ENCODE measurements around the gene CES3. TPM values are rescaled to one million over a fixed set of nuclear protein-coding genes. Genes with fewer than 3 reads are reported as not detected.

Gene CES3
- total RNA-seq (2022) (0.64 and 2.5 TPM in 2 replicates), Bru-seq, nascent RNA (percentile 24 among the genes with signal in this experiment), BruChase-seq, experiment 1, labeled RNA remaining after a 6-hour chase (percentile 27 among the genes with signal in this experiment), BruChase-seq, experiment 2, labeled RNA remaining after a 2-hour chase (percentile 30 among the genes with signal in this experiment)
- long read RNA-seq = 0 reads

- no peaks in the 10 kb centered on the region for H3K36me3 Mint-ChIP-seq (ENCODE audit: insufficient read depth, unreplicated experiment)
- H3K4me3 Mint-ChIP-seq (ENCODE audit: low read depth, unreplicated experiment) = no peak within 1 kb of the TSS
- TF ChIP-seq CTCF (IDR thresholded peaks at IDR 0.05; ENCODE audit: unreplicated experiment) = peak; percentile 86
- peak; percentile 80 for DNase-seq
- BruUV-seq (replicated peaks) = no TSS peak
- H3K27ac Mint-ChIP-seq (ENCODE audit: unreplicated experiment) = no peak within 1 kb of the TSS
- no peaks in the 10 kb centered on the region for H3K9me3 Mint-ChIP-seq (ENCODE audit: low read depth, unreplicated experiment)
- peaks cover 56% of the 10 kb centered on the region for H3K27me3 Mint-ChIP-seq (ENCODE audit: unreplicated experiment)
- intact Hi-C loops (cut with micrococcal nuclease; ENCODE audit: unreplicated experiment) = no loop called here
- H3K4me1 Mint-ChIP-seq (ENCODE audit: low read depth, unreplicated experiment) = peaks cover 11% of the 10 kb centered on the region
- CTCF ChIA-PET = interaction anchor here (0.6 to 1.0 kb wide), 2 partner anchors 9 to 215 kb away, joined by 3 read pairs; no protein-coding TSS in a partner anchor
Measured at GRCh38 chr16:66961065-66961744, at the start of gene CES3. TSS of gene CES3 (plus strand) at chr16:66961266. CDS start at chr16:66961308, 42 bp downstream.

DNA sequence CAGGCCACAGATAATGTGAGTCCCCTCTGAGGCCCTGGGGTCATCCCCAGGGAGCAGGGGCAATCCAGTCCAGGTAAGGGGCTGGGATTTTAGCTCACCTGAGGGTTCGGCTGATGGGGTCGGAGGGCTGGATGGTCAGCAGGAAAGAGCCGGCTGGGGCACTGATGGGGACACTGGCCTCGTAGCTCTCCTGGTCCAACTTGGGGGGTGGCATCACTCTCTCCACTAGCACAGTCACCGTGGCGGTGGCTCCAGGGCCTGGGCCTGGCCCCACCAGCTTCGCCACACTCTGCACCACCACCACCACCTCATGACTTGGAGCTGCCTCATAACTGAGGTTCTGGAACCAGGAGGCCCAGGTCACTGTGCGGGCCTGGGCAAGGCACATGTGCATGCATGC is 49.3 kb upstream of the CES3 start:
- no peak for TF ChIP-seq CTCF (IDR thresholded peaks at IDR 0.05; ENCODE audit: unreplicated experiment)

GRCh38 chr16:66913081-66913480 is 48.0 kb upstream of the CES3 start:
- Mint-ChIP-seq H3K9me3 (ENCODE audit: low read depth, unreplicated experiment) (no peaks in the 10 kb centered on the region), H3K27ac (ENCODE audit: unreplicated experiment) (no peak overlapping the region), H3K4me1 (ENCODE audit: low read depth, unreplicated experiment) (no peaks in the 10 kb centered on the region), H3K4me3 (ENCODE audit: low read depth, unreplicated experiment) (no peak overlapping the region), H3K27me3 (ENCODE audit: unreplicated experiment) (peaks cover 41% of the 10 kb centered on the region), H3K36me3 (ENCODE audit: insufficient read depth, unreplicated experiment) (no peaks in the 10 kb centered on the region)
- CTCF ChIA-PET = interaction anchor here (0.6 to 0.7 kb wide), 4 partner anchors 20 to 293 kb away, joined by 3 to 5 read pairs (median 3); no protein-coding TSS in a partner anchor
- intact Hi-C loops (cut with micrococcal nuclease; ENCODE audit: unreplicated experiment) = no loop called here
- DNase-seq = no peak
- TF ChIP-seq CTCF (IDR thresholded peaks at IDR 0.05; ENCODE audit: unreplicated experiment) = no peak
- BruUV-seq (replicated peaks) = no TSS peak

More for the DNA sequence above, 49.3 kb upstream of the CES3 start:
- CTCF ChIA-PET = no interaction called here
- Mint-ChIP-seq H3K27ac (ENCODE audit: unreplicated experiment) (no peak overlapping the region), H3K27me3 (ENCODE audit: unreplicated experiment) (peaks cover 50% of the 10 kb centered on the region), H3K36me3 (ENCODE audit: insufficient read depth, unreplicated experiment) (no peaks in the 10 kb centered on the region), H3K9me3 (ENCODE audit: low read depth, unreplicated experiment) (no peaks in the 10 kb centered on the region), H3K4me1 (ENCODE audit: low read depth, unreplicated experiment) (no peaks in the 10 kb centered on the region), H3K4me3 (ENCODE audit: low read depth, unreplicated experiment) (no peak overlapping the region)
- intact Hi-C loops (cut with micrococcal nuclease; ENCODE audit: unreplicated experiment) = no loop called here
- BruUV-seq (replicated peaks) = no TSS peak
- DNase-seq = no peak

- no peak for TF ChIP-seq CTCF (IDR thresholded peaks at IDR 0.05; ENCODE audit: unreplicated experiment)
- H3K4me1 Mint-ChIP-seq (ENCODE audit: low read depth, unreplicated experiment) = no peaks in the 10 kb centered on the region
- no peaks in the 10 kb centered on the region for H3K36me3 Mint-ChIP-seq (ENCODE audit: insufficient read depth, unreplicated experiment)
- CTCF ChIA-PET = no interaction called here
- no TSS peak for BruUV-seq (replicated peaks)
- intact Hi-C loops (cut with micrococcal nuclease; ENCODE audit: unreplicated experiment) = no loop called here
- no peak overlapping the region for H3K27ac Mint-ChIP-seq (ENCODE audit: unreplicated experiment)
- no peak overlapping the region for H3K4me3 Mint-ChIP-seq (ENCODE audit: low read depth, unreplicated experiment)
- DNase-seq = no peak
- H3K27me3 Mint-ChIP-seq (ENCODE audit: unreplicated experiment) = peaks cover 35% of the 10 kb centered on the region
- H3K9me3 Mint-ChIP-seq (ENCODE audit: low read depth, unreplicated experiment) = no peaks in the 10 kb centered on the region
Measured at GRCh38 chr16:66913711-66914110, 47.4 kb upstream of the CES3 start.
